MM.1S (cell line): ENCODE measurements around the gene CDH16.

Source experiments
- CTCF ChIP-seq: fragments of 300-600 bp; sonication (generic); IDR thresholded peaks from 2 replicates; pipeline ENCODE4 v1.5.1; 2016; ENCODE audit warnings: antibody characterized with exemption, low read length, mixed read lengths
- EZH2 ChIP-seq: fragments of 300-600 bp; sonication (generic); optimal IDR thresholded peaks from 2 replicates; pipeline ENCODE3; 2017; ENCODE audit warnings: low read depth, mild to moderate bottlenecking, antibody characterized with exemption, low read length, mixed read lengths

DNA sequence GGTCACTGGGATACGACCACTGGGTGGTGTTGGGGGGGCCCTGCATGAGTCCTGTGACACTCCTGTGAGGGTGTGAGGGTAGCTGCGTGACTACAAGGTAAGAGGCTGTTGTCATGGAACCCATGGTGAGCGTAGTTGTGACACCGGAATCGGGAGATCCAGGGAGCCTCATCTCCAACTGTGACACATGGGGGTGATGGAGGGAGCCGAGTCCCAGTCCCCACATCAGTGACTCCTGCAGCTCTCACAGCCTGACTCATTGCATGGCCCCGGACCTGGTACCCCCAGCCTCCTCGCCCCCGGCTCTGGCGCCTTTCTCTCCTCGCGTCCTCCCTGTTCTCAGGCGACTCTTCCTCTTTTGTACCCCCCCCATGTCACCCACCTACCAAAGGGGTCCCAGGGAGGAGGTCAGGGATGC, 14.2 kb downstream of the CDH16 start:
- TF ChIP-seq CTCF (no peak), EZH2 (no peak)
